Astrocyte (in vitro differentiated cells and primary cell): Measurements from ENCODE around the gene GABBR1. TPM values are rescaled to one million over a fixed set of nuclear protein-coding genes. Genes with fewer than 3 reads are reported as not detected.

Experiments
- DNase-seq: peaks from one replicate; pipeline ENCODE4 v3.0.0-alpha.2; 2010; ENCODE audit warnings: low read depth
- FAIRE-seq: peaks from 2 replicates; lab custom pipeline; 2011; peaks lifted over from hg19 to GRCh38; lab: Jason Lieb, UNC
- H2AFZ ChIP-seq: 2 replicates; pipeline ENCODE4 v1.6.0; 2012; ENCODE audit warnings: low read depth, low read length, inconsistent platforms
- H3K27ac ChIP-seq: 2 replicates; pipeline ENCODE4 v1.5.1; 2011; ENCODE audit warnings: low read depth, low read length, inconsistent platforms
- H3K27me3 ChIP-seq: 2 replicates; pipeline ENCODE4 v1.6.0; 2011; ENCODE audit warnings: low read length, inconsistent platforms; ENCODE audit not compliant: insufficient read depth
- H3K36me3 ChIP-seq: 2 replicates; pipeline ENCODE4 v1.5.1; 2011; ENCODE audit warnings: low read length, inconsistent platforms; ENCODE audit not compliant: insufficient read depth
- H3K4me1 ChIP-seq: 2 replicates; pipeline ENCODE4 v1.5.1; 2011; ENCODE audit warnings: low read length, inconsistent platforms; ENCODE audit not compliant: insufficient read depth
- H3K4me2 ChIP-seq: 2 replicates; pipeline ENCODE4 v1.6.0; 2012; ENCODE audit warnings: low read length, inconsistent platforms
- H3K4me3 ChIP-seq: 2 replicates; pipeline ENCODE4 v1.5.1; 2011; ENCODE audit warnings: low read depth, mild to moderate bottlenecking, low read length, inconsistent platforms; ENCODE audit not compliant: insufficient read depth
- H3K79me2 ChIP-seq: 2 replicates; pipeline ENCODE4 v1.6.0; 2012; ENCODE audit warnings: mild to moderate bottlenecking, low read length, inconsistent platforms; ENCODE audit not compliant: insufficient read depth
- H3K9ac ChIP-seq: 2 replicates; pipeline ENCODE4 v1.6.0; 2012; ENCODE audit warnings: mild to moderate bottlenecking, low read length, inconsistent platforms
- H3K9me3 ChIP-seq: 2 replicates; pipeline ENCODE4 v1.5.1; 2012; ENCODE audit warnings: low read depth, mild to moderate bottlenecking, low read length, inconsistent platforms; ENCODE audit not compliant: insufficient read depth
- H4K20me1 ChIP-seq: 2 replicates; pipeline ENCODE4 v1.6.0; 2012; ENCODE audit warnings: low read length, inconsistent platforms; ENCODE audit not compliant: insufficient read depth
- H3K27ac Mint-ChIP-seq: one replicate; pipeline ENCODE4 v1.8.0; 2021; ENCODE audit warnings: mild to moderate bottlenecking, mixed read lengths; ENCODE audit not compliant: unreplicated experiment
- H3K27me3 Mint-ChIP-seq: one replicate; pipeline ENCODE4 v1.8.0; 2021; ENCODE audit warnings: low read depth, mixed read lengths; ENCODE audit not compliant: unreplicated experiment
- H3K36me3 Mint-ChIP-seq: one replicate; pipeline ENCODE4 v1.8.0; 2021; ENCODE audit warnings: low read depth, mixed read lengths; ENCODE audit not compliant: unreplicated experiment
- H3K4me1 Mint-ChIP-seq: one replicate; pipeline ENCODE4 v1.8.0; 2021; ENCODE audit warnings: low read depth, mixed read lengths; ENCODE audit not compliant: unreplicated experiment
- H3K4me3 Mint-ChIP-seq: one replicate; pipeline ENCODE4 v1.8.0; 2021; ENCODE audit warnings: mild to moderate bottlenecking, moderate library complexity, mixed read lengths; ENCODE audit not compliant: unreplicated experiment
- H3K9me3 Mint-ChIP-seq: one replicate; pipeline ENCODE4 v1.8.0; 2021; ENCODE audit warnings: mild to moderate bottlenecking, mixed read lengths; ENCODE audit not compliant: unreplicated experiment
- EZH2 ChIP-seq: IDR thresholded peaks from 2 replicates; pipeline ENCODE4 v1.6.1; 2012; ENCODE audit warnings: mild to moderate bottlenecking, low read length, inconsistent platforms; ENCODE audit not compliant: insufficient read depth
- total RNA-seq: library from RNA; stranded (reverse); gene quantifications from 2 replicates; pipeline ENCODE4 v1.2.1, GENCODE V29; 2021
- TF ChIP-seq, protein P1 (sequence below): IDR thresholded peaks from 2 replicates; pipeline ENCODE4 v1.5.1; 2011; ENCODE audit warnings: low read depth, mild to moderate bottlenecking, inconsistent platforms, low read length, moderate library complexity; ENCODE audit not compliant: insufficient read depth

The GABBR1 gene
- total RNA-seq, 1 donor from 2014 or later: 66.3 TPM

DNA sequence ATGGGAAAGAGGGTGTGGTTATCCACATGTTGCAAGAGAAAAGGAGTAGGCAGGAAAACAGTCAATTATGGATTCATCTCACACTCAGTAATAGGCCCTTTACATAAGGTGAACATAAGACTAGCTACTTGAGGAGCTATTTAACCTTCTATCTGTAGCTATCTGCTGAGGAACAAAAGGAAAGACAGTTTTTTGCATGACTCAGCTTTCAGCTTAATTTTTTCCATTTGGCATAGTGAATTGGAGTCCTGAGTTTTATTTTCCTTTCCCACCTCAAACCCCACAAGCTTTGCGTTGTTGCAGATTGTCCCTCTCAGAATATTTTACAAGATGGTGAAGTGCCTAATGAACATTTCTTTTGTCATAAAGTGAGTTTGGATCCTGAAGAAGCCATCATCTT lies 105.9 kb downstream of the GABBR1 start:
- Histone ChIP-seq H4K20me1 (no peaks in the 10 kb centered on the region), H3K4me2 (no peak overlapping the region), H2AFZ (no peak overlapping the region), H3K4me1 (no peaks in the 10 kb centered on the region), H3K4me3 (no peak overlapping the region), H3K27me3 (no peaks in the 10 kb centered on the region), H3K27ac (no peak overlapping the region), H3K79me2 (no peaks in the 10 kb centered on the region), H3K9ac (no peak overlapping the region), H3K36me3 (no peaks in the 10 kb centered on the region), H3K9me3 (no peaks in the 10 kb centered on the region)
- H3K27ac Mint-ChIP-seq: no peak overlapping the region
- no peak for TF ChIP-seq EZH2
- TF ChIP-seq, protein P1, sequence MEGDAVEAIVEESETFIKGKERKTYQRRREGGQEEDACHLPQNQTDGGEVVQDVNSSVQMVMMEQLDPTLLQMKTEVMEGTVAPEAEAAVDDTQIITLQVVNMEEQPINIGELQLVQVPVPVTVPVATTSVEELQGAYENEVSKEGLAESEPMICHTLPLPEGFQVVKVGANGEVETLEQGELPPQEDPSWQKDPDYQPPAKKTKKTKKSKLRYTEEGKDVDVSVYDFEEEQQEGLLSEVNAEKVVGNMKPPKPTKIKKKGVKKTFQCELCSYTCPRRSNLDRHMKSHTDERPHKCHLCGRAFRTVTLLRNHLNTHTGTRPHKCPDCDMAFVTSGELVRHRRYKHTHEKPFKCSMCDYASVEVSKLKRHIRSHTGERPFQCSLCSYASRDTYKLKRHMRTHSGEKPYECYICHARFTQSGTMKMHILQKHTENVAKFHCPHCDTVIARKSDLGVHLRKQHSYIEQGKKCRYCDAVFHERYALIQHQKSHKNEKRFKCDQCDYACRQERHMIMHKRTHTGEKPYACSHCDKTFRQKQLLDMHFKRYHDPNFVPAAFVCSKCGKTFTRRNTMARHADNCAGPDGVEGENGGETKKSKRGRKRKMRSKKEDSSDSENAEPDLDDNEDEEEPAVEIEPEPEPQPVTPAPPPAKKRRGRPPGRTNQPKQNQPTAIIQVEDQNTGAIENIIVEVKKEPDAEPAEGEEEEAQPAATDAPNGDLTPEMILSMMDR: no peak
- FAIRE-seq (no peak), DNase-seq (no peak)
- H3K4me1 Mint-ChIP-seq: peaks cover 9% of the 10 kb centered on the region
- no peak overlapping the region for H3K4me3 Mint-ChIP-seq
- H3K9me3 Mint-ChIP-seq: peaks cover 3% of the 10 kb centered on the region
- H3K36me3 Mint-ChIP-seq: peaks cover 2% of the 10 kb centered on the region
- H3K27me3 Mint-ChIP-seq: peaks cover 5% of the 10 kb centered on the region

DNA sequence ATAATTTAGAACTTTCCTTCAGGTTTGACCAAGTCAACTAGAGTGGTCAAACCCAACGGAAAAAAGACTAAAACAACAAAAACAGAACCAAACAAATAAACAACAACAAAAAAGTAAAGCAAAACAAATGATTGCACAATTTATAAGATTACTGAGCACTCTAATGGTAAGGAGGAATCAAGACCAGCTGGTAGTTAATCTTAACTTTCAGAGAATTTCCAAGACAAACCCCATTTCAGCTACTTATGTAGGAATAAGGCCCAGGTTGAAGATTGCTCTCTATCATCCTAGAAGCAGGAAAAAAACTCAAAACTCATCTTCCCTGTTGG lies 107.7 kb downstream of the GABBR1 start:
- Mint-ChIP-seq H3K27me3 (peaks cover 4% of the 10 kb centered on the region), H3K4me1 (peaks cover 6% of the 10 kb centered on the region), H3K4me3 (no peak overlapping the region), H3K36me3 (peaks cover 2% of the 10 kb centered on the region), H3K27ac (no peak overlapping the region), H3K9me3 (peaks cover 4% of the 10 kb centered on the region)
- no peaks in the 10 kb centered on the region for H3K27me3 ChIP-seq
- H3K4me3 ChIP-seq: no peak overlapping the region
- TF ChIP-seq EZH2: no peak
- TF ChIP-seq, protein P1: no peak
- H2AFZ ChIP-seq: no peak overlapping the region
- no peaks in the 10 kb centered on the region for H3K4me1 ChIP-seq
- no peak overlapping the region for H3K4me2 ChIP-seq
- H3K9me3 ChIP-seq: no peaks in the 10 kb centered on the region
- no peak overlapping the region for H3K27ac ChIP-seq
- no peak for FAIRE-seq
- H4K20me1 ChIP-seq: no peaks in the 10 kb centered on the region
- DNase-seq: no peak
- no peaks in the 10 kb centered on the region for H3K36me3 ChIP-seq
- H3K79me2 ChIP-seq: no peaks in the 10 kb centered on the region
- H3K9ac ChIP-seq: no peak overlapping the region

DNA sequence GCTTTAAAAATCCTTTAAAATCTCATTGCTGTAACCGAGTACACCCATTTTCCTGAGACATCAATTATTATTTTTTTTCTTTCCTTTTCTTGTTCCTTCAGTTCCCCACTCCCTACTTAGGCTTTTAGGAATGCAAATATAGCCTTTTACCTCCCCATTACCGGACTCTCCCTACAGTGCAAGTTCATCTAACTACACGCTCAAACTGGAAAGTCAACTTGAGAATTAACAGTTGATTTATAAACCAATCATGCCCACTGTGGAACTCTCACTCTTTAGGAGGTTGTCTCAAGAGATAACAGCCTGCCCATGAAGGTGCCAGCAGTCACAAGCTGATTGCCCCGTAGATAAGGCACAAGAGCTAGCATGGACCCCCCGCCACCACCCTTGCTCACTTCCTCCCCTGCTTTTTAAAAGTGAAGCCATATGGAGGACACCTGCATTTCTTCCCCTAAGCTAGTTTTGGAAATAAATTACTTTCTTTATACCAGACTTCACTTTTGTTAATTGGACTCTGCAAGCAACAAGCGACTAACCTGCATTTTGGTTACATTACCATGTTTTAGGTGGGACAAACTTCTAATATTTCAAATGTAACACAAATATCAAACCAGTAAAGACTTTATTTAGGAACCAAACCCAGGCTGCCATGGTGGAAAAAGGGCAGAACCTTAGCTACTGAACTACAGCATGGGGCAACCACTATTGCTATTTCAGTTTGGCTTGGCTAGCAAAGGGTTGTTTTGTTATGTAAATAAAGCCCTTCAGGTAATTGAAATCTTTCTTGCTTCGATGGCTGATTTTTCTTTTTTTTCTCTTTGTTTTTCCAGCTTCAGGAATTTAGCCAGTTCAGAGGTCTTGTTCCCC lies 108.3 kb downstream of the GABBR1 start:
- Histone ChIP-seq H3K79me2 (no peaks in the 10 kb centered on the region), H3K4me2 (no peak overlapping the region), H2AFZ (no peak overlapping the region), H3K27ac (no peak overlapping the region), H3K36me3 (no peaks in the 10 kb centered on the region), H3K4me1 (no peaks in the 10 kb centered on the region), H3K9me3 (no peaks in the 10 kb centered on the region), H3K4me3 (no peak overlapping the region), H3K9ac (no peak overlapping the region), H4K20me1 (no peaks in the 10 kb centered on the region), H3K27me3 (no peaks in the 10 kb centered on the region)
- no peak overlapping the region for H3K4me3 Mint-ChIP-seq
- no peak for TF ChIP-seq EZH2
- TF ChIP-seq, protein P1: no peak
- peaks cover 5% of the 10 kb centered on the region for H3K9me3 Mint-ChIP-seq
- H3K27me3 Mint-ChIP-seq: peaks cover 4% of the 10 kb centered on the region
- DNase-seq: no peak
- FAIRE-seq: no peak
- H3K36me3 Mint-ChIP-seq: peaks cover 2% of the 10 kb centered on the region
- H3K4me1 Mint-ChIP-seq: peaks cover 6% of the 10 kb centered on the region
- H3K27ac Mint-ChIP-seq: no peak overlapping the region
